Vagina (tissue), 2 donors: ENCODE measurements around the gene MFF.

Experiments used
- POLR2A ChIP-seq, 2 donors: fragments of 450-650 bp; IDR thresholded peaks; one replicate each; pipeline ENCODE4 v1.6.1; 2017; ENCODE audit warnings: antibody characterized with exemption in 2 of 2, mild to moderate bottlenecking in 2 of 2, moderate library complexity in 2 of 2
- POLR2AphosphoS5 ChIP-seq, 2 donors: sonication (generic); formaldehyde crosslinking; IDR thresholded peaks; one replicate each; pipeline ENCODE4 v1.9.0; 2017; ENCODE audit warnings: antibody characterized with exemption in 2 of 2, mild to moderate bottlenecking in 2 of 2, low read depth in 1 of 2; ENCODE audit not compliant: insufficient read depth in 1 of 2
- TF ChIP-seq, protein P1 (sequence below), 3 experiments: fragments of 450-650 bp in 2 of 3; fragments of 200-600 bp in 1 of 3; sonication (generic) in 1 of 3; IDR thresholded peaks; one replicate each; pipeline ENCODE4 v1.5.1; 2017 to 2019; ENCODE audit warnings: antibody characterized with exemption in 3 of 3, mild to moderate bottlenecking in 2 of 3, moderate library complexity in 2 of 3

DNA sequence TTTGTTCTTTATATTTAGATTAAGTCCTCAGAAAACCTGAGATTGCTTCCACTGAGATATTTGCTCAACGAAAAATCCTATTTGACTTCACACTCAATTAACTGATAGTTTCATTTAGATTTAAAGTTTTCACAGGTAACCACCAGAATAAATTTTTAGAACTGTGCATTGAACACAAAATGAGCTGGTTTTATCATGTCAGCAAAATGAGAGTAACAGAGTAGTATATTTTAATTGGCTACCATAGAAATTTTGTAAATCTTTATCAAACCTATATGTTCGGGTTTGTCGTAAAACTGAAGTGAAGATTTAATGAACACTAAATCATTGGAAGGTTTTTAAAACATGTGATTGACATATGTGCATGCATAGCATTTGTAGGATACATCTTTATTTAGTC is 32.7 kb upstream of the MFF start:
- TF ChIP-seq POLR2AphosphoS5 (IDR thresholded peaks at IDR 0.05; ENCODE audit: insufficient read depth in 1 of 2, low read depth in 1 of 2) (no peak), POLR2A (IDR thresholded peaks at IDR 0.05) (no peak)
- TF ChIP-seq, protein P1, sequence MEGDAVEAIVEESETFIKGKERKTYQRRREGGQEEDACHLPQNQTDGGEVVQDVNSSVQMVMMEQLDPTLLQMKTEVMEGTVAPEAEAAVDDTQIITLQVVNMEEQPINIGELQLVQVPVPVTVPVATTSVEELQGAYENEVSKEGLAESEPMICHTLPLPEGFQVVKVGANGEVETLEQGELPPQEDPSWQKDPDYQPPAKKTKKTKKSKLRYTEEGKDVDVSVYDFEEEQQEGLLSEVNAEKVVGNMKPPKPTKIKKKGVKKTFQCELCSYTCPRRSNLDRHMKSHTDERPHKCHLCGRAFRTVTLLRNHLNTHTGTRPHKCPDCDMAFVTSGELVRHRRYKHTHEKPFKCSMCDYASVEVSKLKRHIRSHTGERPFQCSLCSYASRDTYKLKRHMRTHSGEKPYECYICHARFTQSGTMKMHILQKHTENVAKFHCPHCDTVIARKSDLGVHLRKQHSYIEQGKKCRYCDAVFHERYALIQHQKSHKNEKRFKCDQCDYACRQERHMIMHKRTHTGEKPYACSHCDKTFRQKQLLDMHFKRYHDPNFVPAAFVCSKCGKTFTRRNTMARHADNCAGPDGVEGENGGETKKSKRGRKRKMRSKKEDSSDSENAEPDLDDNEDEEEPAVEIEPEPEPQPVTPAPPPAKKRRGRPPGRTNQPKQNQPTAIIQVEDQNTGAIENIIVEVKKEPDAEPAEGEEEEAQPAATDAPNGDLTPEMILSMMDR (IDR thresholded peaks at IDR 0.05): no peak
